ENCODE results near the gene RUSC2. TPM values are rescaled to one million over a fixed set of nuclear protein-coding genes. Genes with fewer than 3 reads are reported as not detected.

Gene RUSC2
- total RNA-seq, 1 experiment from 2014 or later = 11.6 TPM

- Histone ChIP-seq H4K20me1 (ENCODE audit: insufficient read depth) (no peaks in the 10 kb centered on the region), H3K27ac (ENCODE audit: low read depth, low read length) (peak overlapping the region; percentile 70), H3K79me2 (ENCODE audit: insufficient read depth, low read length) (peaks cover 16% of the 10 kb centered on the region), H3K9me2 (ENCODE audit: insufficient read depth) (no peaks in the 10 kb centered on the region), H3K9me3 (ENCODE audit: control insufficient read depth in 1 of 2, insufficient read depth in 1 of 2, low read depth in 1 of 2, low read length in 2 of 2) (no peaks in the 10 kb centered on the region), H3K36me3 (ENCODE audit: control insufficient read depth in 1 of 2, insufficient read depth in 2 of 2, low read length in 2 of 2) (no peaks in the 10 kb centered on the region), H3K4me2 (ENCODE audit: low read length) (peak overlapping the region; percentile 82), H3K27me3 (ENCODE audit: insufficient read depth, low read length) (no peaks in the 10 kb centered on the region), H3K4me3 (replicated peaks in 1 of 2; ENCODE audit: low read depth in 1 of 2, low read length in 2 of 2) (peak overlapping the region; percentile 60 to 68), H2AFZ (ENCODE audit: low read depth, low read length, poor library complexity, severe bottlenecking) (peak overlapping the region; percentile 55), H3K9ac (ENCODE audit: low read length) (peak overlapping the region; percentile 81), H3K4me1 (ENCODE audit: control insufficient read depth in 1 of 2, insufficient read depth in 2 of 2, low read length in 2 of 2) (peaks cover 23 to 38% of the 10 kb centered on the region in 2 experiments)
- CTCF ChIA-PET = interaction anchor here (1.0 to 1.4 kb wide), 2 partner anchors 9 to 65 kb away, joined by 4 to 17 read pairs; no protein-coding TSS in a partner anchor
- TF ChIP-seq POLR2A (IDR thresholded peaks at IDR 0.05; ENCODE audit: borderline replicate concordance, extremely low read depth, insufficient read depth, insufficient read length) (no peak), CTCF (IDR thresholded peaks at IDR 0.05 in 2 of 3, conservative IDR thresholded peaks at IDR 0.05 in 1 of 3; ENCODE audit: borderline replicate concordance in 1 of 3, insufficient read depth in 1 of 3, low read depth in 2 of 3, low read length in 2 of 3) (no peak), MAX (IDR thresholded peaks at IDR 0.05) (no peak), EGR1 (IDR thresholded peaks at IDR 0.05; ENCODE audit: low read depth) (no peak), CBX3 (IDR thresholded peaks at IDR 0.05; ENCODE audit: low read depth) (no peak)
- no TSS peak for BruUV-seq (replicated peaks)
- intact Hi-C loops (cut with micrococcal nuclease) = loop anchor here (1.0 to 2.0 kb wide), 2 partner anchors 23 to 66 kb away; no protein-coding TSS in a partner anchor
- DNase-seq (ENCODE audit: low read depth, low spot score) (no peak), ATAC-seq (peak; percentile 8)
- RAD21 ChIA-PET (ENCODE audit: low non-redundant PET in 1 of 2, low total read pairs in 2 of 2, uncharacterized antibody in 2 of 2, unreplicated experiment in 2 of 2) = interaction anchor here in 1 of 2 experiments (1.0 kb wide), 1 partner anchor 65 kb away, joined by 5 read pairs; no protein-coding TSS in a partner anchor
- POLR2A ChIA-PET = interaction anchor here (1.4 kb wide), 1 partner anchor 29 kb away, joined by 3 read pairs; no protein-coding TSS in a partner anchor
Measured at GRCh38 chr9:35488566-35489312, 1.2 kb upstream of the RUSC2 start.

Data from HCT116 (cell line).